ENCODE data around the gene CEBPE. TPM values are rescaled to one million over a fixed set of nuclear protein-coding genes. Genes with fewer than 3 reads are reported as not detected.
A peak's percentile ranks its signal among the peaks of the same experiment; 100 is the strongest.

The CEBPE gene
- total and polyA plus RNA-seq, 2 experiments from 2014 or later: not detected

- H3K27ac ChIP-seq: no peak overlapping the region
- no peaks in the 10 kb centered on the region for H3K36me3 ChIP-seq
- H3K4me3 ChIP-seq: no peak overlapping the region
- H3K9me3 ChIP-seq (ENCODE audit: low read depth): no peaks in the 10 kb centered on the region
- TF ChIP-seq CTCF (IDR thresholded peaks at IDR 0.05; ENCODE audit: low read depth, low read length): no peak
- H3K27me3 ChIP-seq: no peaks in the 10 kb centered on the region
- no peaks in the 10 kb centered on the region for H3K4me1 ChIP-seq (ENCODE audit: low read depth)
- DNase-seq (ENCODE audit: low read depth in 1 of 2, low spot score in 1 of 2): peak in 1 of 2 donors; percentile 68
These were observed 29.7 kb upstream of the CEBPE start for GRCh38 chr14:23148591-23149249.

- Histone ChIP-seq H3K27me3 (no peaks in the 10 kb centered on the region), H3K4me1 (ENCODE audit: low read depth) (no peaks in the 10 kb centered on the region), H3K27ac (no peak overlapping the region), H3K36me3 (no peaks in the 10 kb centered on the region), H3K9me3 (ENCODE audit: low read depth) (no peaks in the 10 kb centered on the region), H3K4me3 (no peak overlapping the region)
- no peak for TF ChIP-seq CTCF (IDR thresholded peaks at IDR 0.05; ENCODE audit: low read depth, low read length)
- peak in 1 of 2 donors; percentile 75 for DNase-seq (ENCODE audit: low read depth in 1 of 2, low spot score in 1 of 2)
These were observed 28.6 kb upstream of the CEBPE start for GRCh38 chr14:23147676-23148075.

GRCh38 chr14:23146980-23147379 lies 27.9 kb upstream of the CEBPE start:
- Histone ChIP-seq H3K9me3 (ENCODE audit: low read depth) (no peaks in the 10 kb centered on the region), H3K4me1 (ENCODE audit: low read depth) (peaks cover 3% of the 10 kb centered on the region), H3K36me3 (no peaks in the 10 kb centered on the region), H3K27ac (no peak overlapping the region), H3K27me3 (no peaks in the 10 kb centered on the region), H3K4me3 (no peak overlapping the region)
- no peak for DNase-seq (ENCODE audit: low read depth in 1 of 2, low spot score in 1 of 2)
- no peak for TF ChIP-seq CTCF (IDR thresholded peaks at IDR 0.05; ENCODE audit: low read depth, low read length)

GRCh38 chr14:23146351-23146910 lies 27.4 kb upstream of the CEBPE start:
- Histone ChIP-seq H3K4me3 (no peak overlapping the region), H3K27me3 (no peaks in the 10 kb centered on the region), H3K27ac (no peak overlapping the region), H3K36me3 (no peaks in the 10 kb centered on the region), H3K4me1 (ENCODE audit: low read depth) (peaks cover 4% of the 10 kb centered on the region), H3K9me3 (ENCODE audit: low read depth) (no peaks in the 10 kb centered on the region)
- DNase-seq (ENCODE audit: low read depth in 1 of 2, low spot score in 1 of 2): no peak
- no peak for TF ChIP-seq CTCF (IDR thresholded peaks at IDR 0.05; ENCODE audit: low read depth, low read length)

GRCh38 chr14:23145794-23146350 lies 26.8 kb upstream of the CEBPE start:
- Histone ChIP-seq H3K36me3 (no peaks in the 10 kb centered on the region), H3K27me3 (no peaks in the 10 kb centered on the region), H3K4me1 (ENCODE audit: low read depth) (peaks cover 4% of the 10 kb centered on the region), H3K27ac (no peak overlapping the region), H3K9me3 (ENCODE audit: low read depth) (no peaks in the 10 kb centered on the region), H3K4me3 (no peak overlapping the region)
- no peak for TF ChIP-seq CTCF (IDR thresholded peaks at IDR 0.05; ENCODE audit: low read depth, low read length)
- DNase-seq (ENCODE audit: low read depth in 1 of 2, low spot score in 1 of 2): peak in 1 of 2 donors; percentile 51
